HepG2 (cell line): ENCODE measurements around the gene PSORS1C2. TPM values are rescaled to one million over a fixed set of nuclear protein-coding genes. Genes with fewer than 3 reads are reported as not detected.

Experiments used
- EED ChIP-seq: sonication (generic); formaldehyde crosslinking; IDR thresholded peaks from 2 replicates; pipeline ENCODE4 v1.5.0; 2020; ENCODE audit warnings: mild to moderate bottlenecking, missing genetic modification reagents
- ERF ChIP-seq: IDR thresholded peaks from 2 replicates; pipeline ENCODE4 v1.6.1; 2018; ENCODE audit warnings: missing biosample characterization, missing genetic modification reagents
- HHEX ChIP-seq: IDR thresholded peaks from 2 replicates; pipeline ENCODE4 v1.6.1; 2016; ENCODE audit warnings: control low read depth
- HOXA3 ChIP-seq: sonication (generic); formaldehyde crosslinking; IDR thresholded peaks from 2 replicates; pipeline ENCODE4 v1.5.0; 2020; ENCODE audit warnings: missing genetic modification reagents
- HOXA9 ChIP-seq: sonication (generic); formaldehyde crosslinking; IDR thresholded peaks from 2 replicates; pipeline ENCODE4 v1.8.1; 2022; ENCODE audit warnings: missing genetic modification reagents, mild to moderate bottlenecking, moderate library complexity, borderline replicate concordance
- KDM1A ChIP-seq: IDR thresholded peaks from 2 replicates; pipeline ENCODE4 v1.6.1; 2016; ENCODE audit warnings: missing compliant biosample characterization
- MAZ ChIP-seq, 2 experiments: sonication (generic) in 1 of 2; formaldehyde crosslinking in 1 of 2; IDR thresholded peaks; 2 replicates each; pipeline versions ENCODE4 v1.5.0 to v1.6.1; 2012 to 2020; ENCODE audit warnings: low read depth in 2 of 2, mild to moderate bottlenecking in 2 of 2, borderline replicate concordance in 1 of 2, improper control_type of control experiment in 1 of 2, low read length in 1 of 2, missing genetic modification reagents in 1 of 2, moderate library complexity in 1 of 2
- MZF1 ChIP-seq: sonication (generic); formaldehyde crosslinking; IDR thresholded peaks from 2 replicates; pipeline ENCODE4 v1.8.1; 2023; ENCODE audit warnings: mild to moderate bottlenecking, missing genetic modification reagents, borderline replicate concordance
- PAWR ChIP-seq: sonication (generic); formaldehyde crosslinking; IDR thresholded peaks from 2 replicates; pipeline ENCODE4 v1.4.0; 2020; ENCODE audit warnings: missing genetic modification reagents, mild to moderate bottlenecking, borderline replicate concordance
- ZNF143 ChIP-seq: sonication (generic); formaldehyde crosslinking; IDR thresholded peaks from 2 replicates; pipeline ENCODE4 v1.4.0; 2020; ENCODE audit warnings: missing genetic modification reagents
- ZNF782 ChIP-seq: sonication (generic); formaldehyde crosslinking; IDR thresholded peaks from 2 replicates; pipeline ENCODE4 v1.4.0; 2020; ENCODE audit warnings: missing genetic modification reagents, mild to moderate bottlenecking, borderline replicate concordance
- ZNF788 ChIP-seq: sonication (generic); formaldehyde crosslinking; IDR thresholded peaks from 2 replicates; pipeline ENCODE4 v1.5.0; 2020; ENCODE audit warnings: mild to moderate bottlenecking, missing genetic modification reagents, borderline replicate concordance
- polyA plus RNA-seq, 8 experiments: library from polyadenylated mRNA; depleted of rRNA in 3 of 8; stranded (reverse) in 7 of 8; unstranded in 1 of 8; fragments of >200 nt; fragmentation: Illumina TruSeq in 4 of 8; extraction: Trizol in 4 of 8; gene quantifications; 2 replicates each; pipeline versions ENCODE4 v1.2.1 to v1.2.3, GENCODE V29; 2011 to 2016; ENCODE audit warnings: low read depth in 4 of 8, missing spikeins in 1 of 8, mixed read lengths in 1 of 8; ENCODE audit not compliant: insufficient read depth in 1 of 8
- total RNA-seq, 5 experiments: library from RNA; depleted of rRNA; stranded (reverse); fragments of >200 nt; fragmentation: Illumina TruSeq; extraction: Trizol; gene quantifications; 2 replicates each; pipeline ENCODE4 v1.2.3, GENCODE V29; 2016; ENCODE audit warnings: low read depth in 1 of 5
- TF ChIP-seq, protein P1 (sequence below): sonication (generic); formaldehyde crosslinking; IDR thresholded peaks from 2 replicates; pipeline ENCODE4 v1.5.0; 2020; ENCODE audit warnings: mild to moderate bottlenecking, missing genetic modification reagents
- TF ChIP-seq, protein P2 (sequence below): sonication (generic); formaldehyde crosslinking; IDR thresholded peaks from 2 replicates; pipeline ENCODE4 v1.4.0; 2020; ENCODE audit warnings: missing genetic modification reagents
- TF ChIP-seq, protein P3 (sequence below): sonication (generic); formaldehyde crosslinking; IDR thresholded peaks from 2 replicates; pipeline ENCODE4 v1.8.1; 2023; ENCODE audit warnings: mild to moderate bottlenecking, moderate library complexity, missing genetic modification reagents
- TF ChIP-seq, protein P4 (sequence below): sonication (generic); formaldehyde crosslinking; IDR thresholded peaks from 2 replicates; pipeline ENCODE4 v1.4.0; 2020; ENCODE audit warnings: missing genetic modification reagents, borderline replicate concordance
- TF ChIP-seq, protein P5 (sequence below): sonication (generic); formaldehyde crosslinking; IDR thresholded peaks from 2 replicates; pipeline ENCODE4 v1.4.0; 2020; ENCODE audit warnings: mild to moderate bottlenecking, missing genetic modification reagents

The PSORS1C2 gene
- total and polyA plus RNA-seq, 2 of the 13 experiments (the other 11 are each of a cell fraction or from before 2014, with no cell fraction given): not detected

DNA sequence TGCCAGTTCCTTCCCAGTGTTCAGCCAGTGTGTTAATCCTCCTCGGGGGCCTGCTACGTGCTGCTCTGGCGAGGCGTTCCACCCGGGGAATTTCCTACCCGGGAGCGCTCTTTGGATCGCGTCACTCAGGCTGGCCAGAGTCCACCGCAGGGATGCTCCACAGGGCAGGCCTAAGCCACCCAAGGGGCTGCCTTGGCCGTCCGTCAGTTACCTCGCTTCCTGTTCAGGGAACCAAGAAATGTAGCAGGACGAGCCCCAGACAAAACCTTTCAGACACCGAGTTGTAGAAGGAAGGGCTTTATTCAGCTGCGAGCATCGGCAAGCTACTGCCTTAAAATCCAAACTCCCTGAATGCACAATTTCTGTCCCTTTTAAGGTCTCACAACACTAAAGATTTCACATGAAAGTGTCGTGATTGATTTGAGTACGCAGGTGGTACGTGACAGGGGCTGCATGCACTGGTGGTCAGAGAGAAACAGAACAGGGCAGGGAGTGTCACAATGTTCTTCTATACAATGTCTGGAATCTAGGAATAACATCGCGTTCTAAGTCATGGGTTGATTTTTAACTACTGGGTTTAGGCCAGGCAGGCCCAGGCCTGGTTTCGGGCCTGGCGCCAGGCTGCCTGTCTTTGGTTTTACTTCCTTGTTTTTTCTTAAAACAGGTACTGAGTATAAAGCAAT lies 47.3 kb upstream of the PSORS1C2 start (continued):
- TF ChIP-seq, protein P1, sequence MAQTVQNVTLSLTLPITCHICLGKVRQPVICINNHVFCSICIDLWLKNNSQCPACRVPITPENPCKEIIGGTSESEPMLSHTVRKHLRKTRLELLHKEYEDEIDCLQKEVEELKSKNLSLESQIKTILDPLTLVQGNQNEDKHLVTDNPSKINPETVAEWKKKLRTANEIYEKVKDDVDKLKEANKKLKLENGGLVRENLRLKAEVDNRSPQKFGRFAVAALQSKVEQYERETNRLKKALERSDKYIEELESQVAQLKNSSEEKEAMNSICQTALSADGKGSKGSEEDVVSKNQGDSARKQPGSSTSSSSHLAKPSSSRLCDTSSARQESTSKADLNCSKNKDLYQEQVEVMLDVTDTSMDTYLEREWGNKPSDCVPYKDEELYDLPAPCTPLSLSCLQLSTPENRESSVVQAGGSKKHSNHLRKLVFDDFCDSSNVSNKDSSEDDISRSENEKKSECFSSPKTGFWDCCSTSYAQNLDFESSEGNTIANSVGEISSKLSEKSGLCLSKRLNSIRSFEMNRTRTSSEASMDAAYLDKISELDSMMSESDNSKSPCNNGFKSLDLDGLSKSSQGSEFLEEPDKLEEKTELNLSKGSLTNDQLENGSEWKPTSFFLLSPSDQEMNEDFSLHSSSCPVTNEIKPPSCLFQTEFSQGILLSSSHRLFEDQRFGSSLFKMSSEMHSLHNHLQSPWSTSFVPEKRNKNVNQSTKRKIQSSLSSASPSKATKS: no peak
- no peak for TF ChIP-seq HOXA9 (CRISPR knock-in tag)
- TF ChIP-seq PAWR (CRISPR knock-in tag): no peak
- 0 out of 2 replicates have a peak, but pooled peaks have one; percentile 43 for TF ChIP-seq ZNF782 (CRISPR knock-in tag)
- TF ChIP-seq MZF1: peak; percentile 84; the same call in 1 of the 2 replicates
- TF ChIP-seq, protein P2, sequence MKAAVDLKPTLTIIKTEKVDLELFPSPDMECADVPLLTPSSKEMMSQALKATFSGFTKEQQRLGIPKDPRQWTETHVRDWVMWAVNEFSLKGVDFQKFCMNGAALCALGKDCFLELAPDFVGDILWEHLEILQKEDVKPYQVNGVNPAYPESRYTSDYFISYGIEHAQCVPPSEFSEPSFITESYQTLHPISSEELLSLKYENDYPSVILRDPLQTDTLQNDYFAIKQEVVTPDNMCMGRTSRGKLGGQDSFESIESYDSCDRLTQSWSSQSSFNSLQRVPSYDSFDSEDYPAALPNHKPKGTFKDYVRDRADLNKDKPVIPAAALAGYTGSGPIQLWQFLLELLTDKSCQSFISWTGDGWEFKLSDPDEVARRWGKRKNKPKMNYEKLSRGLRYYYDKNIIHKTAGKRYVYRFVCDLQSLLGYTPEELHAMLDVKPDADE (CRISPR knock-in tag): no peak
- TF ChIP-seq ERF: peak; percentile 62; the same call in 1 of the 2 replicates
- TF ChIP-seq, protein P3, sequence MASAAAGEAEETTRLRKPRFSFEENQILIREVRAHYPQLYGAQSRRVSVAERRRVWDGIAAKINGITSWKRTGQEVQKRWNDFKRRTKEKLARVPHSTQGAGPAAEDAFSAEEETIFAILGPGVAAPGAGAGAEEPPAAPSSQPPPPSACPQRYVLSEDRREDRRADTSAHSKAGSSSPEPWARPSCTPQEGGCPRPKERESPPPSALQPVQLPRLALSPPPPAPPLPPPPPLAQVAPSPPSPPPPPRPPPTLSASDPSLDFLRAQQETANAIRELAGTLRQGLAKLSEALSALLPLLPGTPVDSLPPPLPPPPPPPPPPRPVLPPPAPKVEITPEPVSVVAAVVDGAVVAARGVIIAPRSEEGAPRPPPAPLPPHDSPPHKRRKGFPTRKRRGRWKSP (CRISPR knock-in tag): peak; percentile 76
- no peak for TF ChIP-seq ZNF143 (CRISPR knock-in tag)
- TF ChIP-seq ZNF788 (CRISPR knock-in tag): peak; percentile 61; the same call in 1 of the 2 replicates
- TF ChIP-seq EED (CRISPR knock-in tag): no peak
- peak; percentile 68 for TF ChIP-seq KDM1A (CRISPR knock-in tag)
- TF ChIP-seq, protein P4, sequence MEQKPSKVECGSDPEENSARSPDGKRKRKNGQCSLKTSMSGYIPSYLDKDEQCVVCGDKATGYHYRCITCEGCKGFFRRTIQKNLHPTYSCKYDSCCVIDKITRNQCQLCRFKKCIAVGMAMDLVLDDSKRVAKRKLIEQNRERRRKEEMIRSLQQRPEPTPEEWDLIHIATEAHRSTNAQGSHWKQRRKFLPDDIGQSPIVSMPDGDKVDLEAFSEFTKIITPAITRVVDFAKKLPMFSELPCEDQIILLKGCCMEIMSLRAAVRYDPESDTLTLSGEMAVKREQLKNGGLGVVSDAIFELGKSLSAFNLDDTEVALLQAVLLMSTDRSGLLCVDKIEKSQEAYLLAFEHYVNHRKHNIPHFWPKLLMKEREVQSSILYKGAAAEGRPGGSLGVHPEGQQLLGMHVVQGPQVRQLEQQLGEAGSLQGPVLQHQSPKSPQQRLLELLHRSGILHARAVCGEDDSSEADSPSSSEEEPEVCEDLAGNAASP: no peak
- no peak for TF ChIP-seq HHEX
- TF ChIP-seq MAZ (IDR thresholded peaks at IDR 0.05; ENCODE audit: borderline replicate concordance, low read depth, low read length): no peak
- TF ChIP-seq MAZ (CRISPR knock-in tag; IDR thresholded peaks at IDR 0.05; ENCODE audit: low read depth): no peak
- TF ChIP-seq, protein P5, sequence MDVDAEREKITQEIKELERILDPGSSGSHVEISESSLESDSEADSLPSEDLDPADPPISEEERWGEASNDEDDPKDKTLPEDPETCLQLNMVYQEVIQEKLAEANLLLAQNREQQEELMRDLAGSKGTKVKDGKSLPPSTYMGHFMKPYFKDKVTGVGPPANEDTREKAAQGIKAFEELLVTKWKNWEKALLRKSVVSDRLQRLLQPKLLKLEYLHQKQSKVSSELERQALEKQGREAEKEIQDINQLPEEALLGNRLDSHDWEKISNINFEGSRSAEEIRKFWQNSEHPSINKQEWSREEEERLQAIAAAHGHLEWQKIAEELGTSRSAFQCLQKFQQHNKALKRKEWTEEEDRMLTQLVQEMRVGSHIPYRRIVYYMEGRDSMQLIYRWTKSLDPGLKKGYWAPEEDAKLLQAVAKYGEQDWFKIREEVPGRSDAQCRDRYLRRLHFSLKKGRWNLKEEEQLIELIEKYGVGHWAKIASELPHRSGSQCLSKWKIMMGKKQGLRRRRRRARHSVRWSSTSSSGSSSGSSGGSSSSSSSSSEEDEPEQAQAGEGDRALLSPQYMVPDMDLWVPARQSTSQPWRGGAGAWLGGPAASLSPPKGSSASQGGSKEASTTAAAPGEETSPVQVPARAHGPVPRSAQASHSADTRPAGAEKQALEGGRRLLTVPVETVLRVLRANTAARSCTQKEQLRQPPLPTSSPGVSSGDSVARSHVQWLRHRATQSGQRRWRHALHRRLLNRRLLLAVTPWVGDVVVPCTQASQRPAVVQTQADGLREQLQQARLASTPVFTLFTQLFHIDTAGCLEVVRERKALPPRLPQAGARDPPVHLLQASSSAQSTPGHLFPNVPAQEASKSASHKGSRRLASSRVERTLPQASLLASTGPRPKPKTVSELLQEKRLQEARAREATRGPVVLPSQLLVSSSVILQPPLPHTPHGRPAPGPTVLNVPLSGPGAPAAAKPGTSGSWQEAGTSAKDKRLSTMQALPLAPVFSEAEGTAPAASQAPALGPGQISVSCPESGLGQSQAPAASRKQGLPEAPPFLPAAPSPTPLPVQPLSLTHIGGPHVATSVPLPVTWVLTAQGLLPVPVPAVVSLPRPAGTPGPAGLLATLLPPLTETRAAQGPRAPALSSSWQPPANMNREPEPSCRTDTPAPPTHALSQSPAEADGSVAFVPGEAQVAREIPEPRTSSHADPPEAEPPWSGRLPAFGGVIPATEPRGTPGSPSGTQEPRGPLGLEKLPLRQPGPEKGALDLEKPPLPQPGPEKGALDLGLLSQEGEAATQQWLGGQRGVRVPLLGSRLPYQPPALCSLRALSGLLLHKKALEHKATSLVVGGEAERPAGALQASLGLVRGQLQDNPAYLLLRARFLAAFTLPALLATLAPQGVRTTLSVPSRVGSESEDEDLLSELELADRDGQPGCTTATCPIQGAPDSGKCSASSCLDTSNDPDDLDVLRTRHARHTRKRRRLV (CRISPR knock-in tag): no peak
- peak; percentile 89 for TF ChIP-seq HOXA3 (CRISPR knock-in tag)
